ENCODE results near the gene EMILIN3. TPM values are rescaled to one million over a fixed set of nuclear protein-coding genes. Genes with fewer than 3 reads are reported as not detected.
A peak's percentile ranks its signal among the peaks of the same experiment; 100 is the strongest.
"Not testable (repeated sequence)": the region's sequence is repeated elsewhere in the genome, so short reads cannot be mapped to it uniquely, and the experiment has no call there.

EMILIN3 gene
- total RNA-seq, 1 experiment from 2014 or later, result 5.9 TPM

DNA sequence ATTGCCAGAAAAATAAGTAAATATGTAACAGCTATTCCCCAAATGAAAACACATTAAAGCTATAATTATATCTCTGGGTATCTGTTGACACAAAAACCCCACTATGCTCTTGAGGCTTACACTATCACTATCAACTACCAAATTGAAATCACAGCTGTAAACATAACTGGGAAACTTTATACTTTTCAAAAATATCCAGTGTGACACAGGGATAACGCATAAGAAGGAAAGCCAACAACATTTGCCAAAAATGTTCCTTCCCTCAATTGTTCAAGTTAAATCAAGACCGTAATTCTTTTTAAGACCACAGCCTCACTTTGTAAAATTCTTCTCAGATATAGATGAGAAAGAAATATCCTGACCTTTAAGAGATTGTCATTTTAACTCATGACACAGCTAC, 52.2 kb downstream of the EMILIN3 start:
- no CpG with 5 or more reads among the region's 2 CpGs for WGBS (ENCODE audit: extremely low coverage, insufficient read length, low lambda C conversion rate)
- H3K9me3 Mint-ChIP-seq, result 0 out of 5 replicates have a peak, but pooled peaks cover 2% of the 10 kb centered on the region in 2 experiments
- H3K4me3 Mint-ChIP-seq, result no peak overlapping the region
- Histone ChIP-seq H2BK12ac (ENCODE audit: insufficient read length, low read depth, low read length) (no peak overlapping the region), H2BK120ac (ENCODE audit: low read depth, low read length, poor library complexity, severe bottlenecking) (no peak overlapping the region), H2AFZ (ENCODE audit: low read length) (no peak overlapping the region), H3K9me3 (ENCODE audit: control insufficient read depth, low read depth, low read length) (no peaks in the 10 kb centered on the region), H4K8ac (replicated peaks; ENCODE audit: insufficient read length, low read depth, low read length) (no peak overlapping the region), H3K4ac (ENCODE audit: low read depth, low read length) (no peak overlapping the region), H3K9ac (ENCODE audit: extremely low read depth, insufficient read length, low read length) (no peak overlapping the region), H3K14ac (ENCODE audit: insufficient read depth, low read length) (no peak overlapping the region), H3K79me1 (ENCODE audit: insufficient read depth, low read depth, low read length, poor library complexity, severe bottlenecking) (no peaks in the 10 kb centered on the region), H3K23ac (ENCODE audit: insufficient read length, low read depth, low read length) (no peak overlapping the region), H2BK20ac (ENCODE audit: low read depth, low read length, poor library complexity, severe bottlenecking) (no peak overlapping the region), H2BK15ac (ENCODE audit: low read depth, low read length) (no peak overlapping the region), H4K20me1 (ENCODE audit: control insufficient read depth, insufficient read depth, insufficient read length) (no peaks in the 10 kb centered on the region), H3K79me2 (ENCODE audit: insufficient read depth, low read length) (no peaks in the 10 kb centered on the region), H3K27ac (ENCODE audit: insufficient read length, low read depth, low read length) (no peak overlapping the region), H4K5ac (ENCODE audit: insufficient read length, low read depth, low read length) (no peak overlapping the region), H3K4me2 (ENCODE audit: insufficient read depth, insufficient read length, low read length) (no peak overlapping the region), H3K56ac (ENCODE audit: insufficient read length, low read depth, low read length) (no peak overlapping the region), H4K91ac (ENCODE audit: insufficient read length, low read depth, low read length) (no peak overlapping the region), H3K4me1 (ENCODE audit: insufficient read depth, low read length) (peaks cover 2% of the 10 kb centered on the region; the same call in 1 of the 2 replicates), H2AK5ac (ENCODE audit: insufficient read length, low read length) (no peak overlapping the region), H3T11ph (ENCODE audit: low read length) (no peak overlapping the region), H3K27me3 (ENCODE audit: insufficient read depth, low read length) (no peaks in the 10 kb centered on the region), H3K23me2 (ENCODE audit: insufficient read length, low read depth, low read length, poor library complexity, severe bottlenecking) (peaks cover 10% of the 10 kb centered on the region), H2BK5ac (ENCODE audit: insufficient read length, low read length) (no peak overlapping the region), H3K18ac (ENCODE audit: insufficient read length, low read depth, low read length) (no peak overlapping the region)
- peaks cover 17% of the 10 kb centered on the region for H3K27me3 Mint-ChIP-seq (ENCODE audit: low read depth)
- DNase-seq, result no peak
- TF ChIP-seq, protein P1, sequence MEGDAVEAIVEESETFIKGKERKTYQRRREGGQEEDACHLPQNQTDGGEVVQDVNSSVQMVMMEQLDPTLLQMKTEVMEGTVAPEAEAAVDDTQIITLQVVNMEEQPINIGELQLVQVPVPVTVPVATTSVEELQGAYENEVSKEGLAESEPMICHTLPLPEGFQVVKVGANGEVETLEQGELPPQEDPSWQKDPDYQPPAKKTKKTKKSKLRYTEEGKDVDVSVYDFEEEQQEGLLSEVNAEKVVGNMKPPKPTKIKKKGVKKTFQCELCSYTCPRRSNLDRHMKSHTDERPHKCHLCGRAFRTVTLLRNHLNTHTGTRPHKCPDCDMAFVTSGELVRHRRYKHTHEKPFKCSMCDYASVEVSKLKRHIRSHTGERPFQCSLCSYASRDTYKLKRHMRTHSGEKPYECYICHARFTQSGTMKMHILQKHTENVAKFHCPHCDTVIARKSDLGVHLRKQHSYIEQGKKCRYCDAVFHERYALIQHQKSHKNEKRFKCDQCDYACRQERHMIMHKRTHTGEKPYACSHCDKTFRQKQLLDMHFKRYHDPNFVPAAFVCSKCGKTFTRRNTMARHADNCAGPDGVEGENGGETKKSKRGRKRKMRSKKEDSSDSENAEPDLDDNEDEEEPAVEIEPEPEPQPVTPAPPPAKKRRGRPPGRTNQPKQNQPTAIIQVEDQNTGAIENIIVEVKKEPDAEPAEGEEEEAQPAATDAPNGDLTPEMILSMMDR (conservative IDR thresholded peaks at IDR 0.05), result no peak
- no peaks in the 10 kb centered on the region for H3K36me3 Mint-ChIP-seq (ENCODE audit: insufficient read depth in 1 of 3, low read depth in 3 of 3)
- H3K27ac Mint-ChIP-seq, result no peak overlapping the region
- H3K4me1 Mint-ChIP-seq, result peaks cover 9 to 10% of the 10 kb centered on the region in 2 experiments

DNA sequence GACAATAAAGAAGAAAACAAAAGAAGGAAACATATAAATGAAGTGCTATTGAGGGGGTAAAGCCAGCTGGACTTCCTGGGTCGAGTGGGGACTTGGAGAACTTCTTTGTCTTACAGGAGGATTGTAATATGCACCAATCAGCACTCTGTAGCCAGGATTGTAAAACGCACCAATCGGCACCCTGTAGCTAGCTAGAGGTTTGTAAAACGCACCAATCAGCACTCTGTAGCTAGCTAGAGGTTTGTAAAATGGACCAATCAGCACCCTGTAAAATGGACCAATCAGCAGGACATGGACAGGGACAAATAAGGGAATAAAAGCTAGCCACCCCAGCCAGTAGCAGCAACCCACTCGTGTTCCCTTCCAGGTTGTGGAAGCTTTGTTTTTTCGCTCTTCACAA, 54.6 kb downstream of the EMILIN3 start:
- not testable (repeated sequence) for H4K5ac ChIP-seq (ENCODE audit: insufficient read length, low read depth, low read length); H2BK20ac ChIP-seq (ENCODE audit: low read depth, low read length, poor library complexity, severe bottlenecking); H2BK15ac ChIP-seq (ENCODE audit: low read depth, low read length); H2BK12ac ChIP-seq (ENCODE audit: insufficient read length, low read depth, low read length); H3K4me3 Mint-ChIP-seq; H3K27me3 Mint-ChIP-seq (ENCODE audit: low read depth); H3K18ac ChIP-seq (ENCODE audit: insufficient read length, low read depth, low read length); H3K4me1 ChIP-seq (ENCODE audit: insufficient read depth, low read length); H3K9me3 Mint-ChIP-seq; H3T11ph ChIP-seq (ENCODE audit: low read length); H4K91ac ChIP-seq (ENCODE audit: insufficient read length, low read depth, low read length); H4K8ac ChIP-seq (replicated peaks; ENCODE audit: insufficient read length, low read depth, low read length); H3K79me2 ChIP-seq (ENCODE audit: insufficient read depth, low read length); DNase-seq; H3K14ac ChIP-seq (ENCODE audit: insufficient read depth, low read length); H3K79me1 ChIP-seq (ENCODE audit: insufficient read depth, low read depth, low read length, poor library complexity, severe bottlenecking); H2AFZ ChIP-seq (ENCODE audit: low read length); H3K56ac ChIP-seq (ENCODE audit: insufficient read length, low read depth, low read length); H3K9me3 ChIP-seq (ENCODE audit: control insufficient read depth, low read depth, low read length); H3K27me3 ChIP-seq (ENCODE audit: insufficient read depth, low read length); H3K27ac ChIP-seq (ENCODE audit: insufficient read length, low read depth, low read length); H3K23me2 ChIP-seq (ENCODE audit: insufficient read length, low read depth, low read length, poor library complexity, severe bottlenecking); H2BK5ac ChIP-seq (ENCODE audit: insufficient read length, low read length); H3K36me3 Mint-ChIP-seq (ENCODE audit: insufficient read depth in 1 of 3, low read depth in 3 of 3); H3K9ac ChIP-seq (ENCODE audit: extremely low read depth, insufficient read length, low read length); H2AK5ac ChIP-seq (ENCODE audit: insufficient read length, low read length); H4K20me1 ChIP-seq (ENCODE audit: control insufficient read depth, insufficient read depth, insufficient read length); H2BK120ac ChIP-seq (ENCODE audit: low read depth, low read length, poor library complexity, severe bottlenecking); H3K23ac ChIP-seq (ENCODE audit: insufficient read length, low read depth, low read length); H3K4me2 ChIP-seq (ENCODE audit: insufficient read depth, insufficient read length, low read length); H3K4ac ChIP-seq (ENCODE audit: low read depth, low read length)
- Mint-ChIP-seq H3K27ac (0 out of 7 replicates have a peak overlapping the region, but pooled peaks of 1 of the 3 experiments have one; percentile 25), H3K4me1 (peaks cover 20 to 26% of the 10 kb centered on the region in 2 experiments)
- WGBS (ENCODE audit: extremely low coverage, insufficient read length, low lambda C conversion rate), result no CpG with 5 or more reads among the region's 6 CpGs
